Measurements from ENCODE around the gene TFIP11.

Gene TFIP11

DNA sequence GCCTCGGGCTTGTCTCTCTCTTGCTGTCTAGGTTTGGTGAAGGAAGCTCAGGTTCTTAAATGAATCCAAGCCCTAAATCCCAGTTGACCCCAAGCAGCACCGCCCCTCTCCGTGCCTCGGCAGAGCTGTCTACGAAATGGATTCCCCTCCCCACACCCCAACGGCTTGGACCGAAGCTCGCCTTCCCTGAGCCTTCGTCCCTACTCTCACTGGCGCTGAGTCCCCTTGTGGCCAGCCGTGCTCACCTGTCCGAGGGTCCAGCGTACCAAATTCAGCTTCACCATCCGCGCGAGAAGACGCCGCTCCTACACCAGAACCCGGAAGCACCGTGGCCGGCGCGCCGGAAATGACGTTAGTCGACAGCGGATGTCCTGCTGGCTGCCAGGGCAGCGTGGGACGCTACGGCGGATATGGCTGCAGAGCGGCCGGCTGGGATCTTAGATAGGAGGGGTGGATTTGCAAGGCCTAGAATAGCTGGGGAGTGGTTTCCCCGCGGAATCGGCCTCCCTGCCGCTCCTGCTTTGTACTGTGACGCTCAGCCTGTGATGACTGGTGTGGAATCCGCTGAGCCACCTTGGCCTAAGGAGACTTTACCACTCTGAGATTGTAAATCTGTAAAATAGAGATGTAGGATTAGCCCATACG, at the start of gene TFIP11:
TFIP11 (minus strand) TSS at position 325 of the 645 bp plus-strand sequence. CDS start 2,201 bp downstream, outside the sequence.
- peak; percentile 91 for DNase-seq
- in situ Hi-C loops (cut with HindIII; ENCODE audit: low pct_ligation_motif_present, low pct_unique_long_range_greater_than_20kb, low sequenced_read_pairs) = no loop called here

- no peak for DNase-seq
- in situ Hi-C loops (cut with HindIII; ENCODE audit: low pct_ligation_motif_present, low pct_unique_long_range_greater_than_20kb, low sequenced_read_pairs) = no loop called here
Observed at GRCh38 chr22:26561756-26562417, 49.6 kb upstream of the TFIP11 start.

GRCh38 chr22:26559961-26560575, 47.8 kb upstream of the TFIP11 start:
- no peak for DNase-seq
- in situ Hi-C loops (cut with HindIII; ENCODE audit: low pct_ligation_motif_present, low pct_unique_long_range_greater_than_20kb, low sequenced_read_pairs) = no loop called here

- in situ Hi-C loops (cut with HindIII; ENCODE audit: low pct_ligation_motif_present, low pct_unique_long_range_greater_than_20kb, low sequenced_read_pairs) = no loop called here
Observed at GRCh38 chr22:26558248-26558895, 46.1 kb upstream of the TFIP11 start.

GRCh38 chr22:26556904-26557303, 44.6 kb upstream of the TFIP11 start:
- DNase-seq = no peak
- in situ Hi-C loops (cut with HindIII; ENCODE audit: low pct_ligation_motif_present, low pct_unique_long_range_greater_than_20kb, low sequenced_read_pairs) = no loop called here

More at GRCh38 chr22:26558248-26558895, 46.1 kb upstream of the TFIP11 start:
- no peak for DNase-seq

DNA sequence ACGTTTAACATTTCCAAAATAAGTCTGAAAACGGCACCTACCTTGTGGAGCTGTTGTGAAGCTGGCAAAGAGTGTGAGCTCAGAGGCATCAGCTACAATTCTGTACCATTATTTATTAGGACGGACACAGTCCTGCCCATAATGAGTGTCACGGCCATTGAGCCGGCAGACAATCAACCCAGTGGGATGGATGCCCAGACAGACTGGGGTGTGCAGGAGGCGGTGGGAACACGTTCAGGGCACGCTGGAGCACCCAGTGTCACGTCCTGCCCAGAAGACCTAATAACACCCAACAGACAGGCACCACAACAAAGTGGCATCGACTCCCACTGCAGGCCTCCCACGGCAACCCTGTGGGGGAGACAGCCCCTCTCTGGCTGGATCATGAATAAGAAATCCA, 43.2 kb upstream of the TFIP11 start:
- in situ Hi-C loops (cut with HindIII; ENCODE audit: low pct_ligation_motif_present, low pct_unique_long_range_greater_than_20kb, low sequenced_read_pairs) = no loop called here
- DNase-seq = no peak

GRCh38 chr22:26554956-26555355, 42.7 kb upstream of the TFIP11 start:
- no peak for DNase-seq
- in situ Hi-C loops (cut with HindIII; ENCODE audit: low pct_ligation_motif_present, low pct_unique_long_range_greater_than_20kb, low sequenced_read_pairs) = no loop called here

DNA sequence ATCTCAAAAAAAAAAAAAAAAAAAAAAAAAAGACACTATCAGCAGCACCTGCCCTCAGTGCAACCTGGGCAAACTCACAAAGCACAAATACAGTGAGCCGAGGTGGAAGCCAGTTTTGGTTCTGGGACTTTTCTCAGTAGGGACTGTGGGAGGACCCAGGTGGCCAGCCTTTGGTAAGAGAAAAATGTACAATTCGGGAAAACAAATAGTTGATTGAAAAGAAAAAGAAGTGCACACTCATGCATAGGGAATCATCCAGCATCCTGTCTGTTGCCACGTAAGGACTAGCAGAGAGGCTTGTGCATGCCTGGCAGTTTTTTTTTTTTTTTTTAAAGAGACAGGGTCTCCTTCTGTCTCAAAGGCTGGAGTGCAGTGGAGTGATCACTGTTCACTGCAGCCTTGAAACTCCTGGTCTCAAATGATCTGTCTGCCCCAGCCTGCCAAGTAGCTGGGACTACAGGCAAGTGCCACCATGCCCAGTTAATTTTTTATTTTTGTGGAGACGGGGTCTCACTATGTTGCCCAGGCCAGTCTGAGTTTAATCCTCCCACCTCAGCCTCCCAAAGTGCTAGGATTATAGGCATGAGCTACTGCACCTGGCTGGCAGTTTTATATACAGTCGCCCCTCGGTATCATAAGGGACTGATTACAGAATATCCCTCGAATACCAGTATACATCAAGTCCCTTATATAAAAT, 40.9 kb upstream of the TFIP11 start:
- DNase-seq = peak; percentile 66
- in situ Hi-C loops (cut with HindIII; ENCODE audit: low pct_ligation_motif_present, low pct_unique_long_range_greater_than_20kb, low sequenced_read_pairs) = no loop called here

DNA sequence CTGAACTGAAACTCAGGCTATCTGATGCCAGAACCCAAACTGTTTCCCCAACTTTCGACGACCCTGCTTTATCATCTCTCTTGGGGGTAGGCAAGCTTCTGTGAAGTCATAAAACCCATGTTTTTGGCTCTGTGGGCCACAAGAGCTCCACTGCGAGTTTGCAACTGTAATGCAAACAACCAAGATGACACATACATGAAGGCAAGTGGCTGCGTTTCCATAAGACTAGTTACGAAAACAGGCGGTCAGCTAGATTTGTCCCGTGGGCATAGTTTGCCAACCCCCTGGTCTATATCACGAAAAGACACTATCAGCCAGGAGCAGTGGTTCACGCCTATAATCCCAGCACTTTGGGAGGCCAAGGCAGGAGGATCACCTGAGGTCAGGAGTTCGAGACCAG, 40.2 kb upstream of the TFIP11 start:
- in situ Hi-C loops (cut with HindIII; ENCODE audit: low pct_ligation_motif_present, low pct_unique_long_range_greater_than_20kb, low sequenced_read_pairs) = no loop called here
- DNase-seq = no peak

DNA sequence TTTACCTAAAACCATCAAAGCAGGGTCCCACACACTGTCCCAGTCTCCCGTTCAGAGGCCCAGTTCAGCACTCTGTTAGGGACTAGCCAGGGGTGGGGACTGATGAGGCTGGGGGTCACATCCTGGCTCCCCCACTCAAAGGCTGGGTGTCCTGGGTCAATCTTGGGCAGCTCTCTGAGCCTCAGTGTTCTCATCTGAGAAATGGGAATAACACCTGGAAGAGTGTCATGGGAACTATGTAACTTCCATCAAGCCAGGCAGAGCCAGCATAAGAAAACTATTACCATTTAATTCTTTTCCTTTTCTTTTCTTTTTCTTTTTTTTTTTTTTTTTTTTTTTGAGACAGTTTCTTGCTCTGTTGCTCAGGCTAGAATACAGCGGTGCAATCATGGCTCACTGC, 39.3 kb upstream of the TFIP11 start:
- in situ Hi-C loops (cut with HindIII; ENCODE audit: low pct_ligation_motif_present, low pct_unique_long_range_greater_than_20kb, low sequenced_read_pairs) = no loop called here
- no peak for DNase-seq

DNA sequence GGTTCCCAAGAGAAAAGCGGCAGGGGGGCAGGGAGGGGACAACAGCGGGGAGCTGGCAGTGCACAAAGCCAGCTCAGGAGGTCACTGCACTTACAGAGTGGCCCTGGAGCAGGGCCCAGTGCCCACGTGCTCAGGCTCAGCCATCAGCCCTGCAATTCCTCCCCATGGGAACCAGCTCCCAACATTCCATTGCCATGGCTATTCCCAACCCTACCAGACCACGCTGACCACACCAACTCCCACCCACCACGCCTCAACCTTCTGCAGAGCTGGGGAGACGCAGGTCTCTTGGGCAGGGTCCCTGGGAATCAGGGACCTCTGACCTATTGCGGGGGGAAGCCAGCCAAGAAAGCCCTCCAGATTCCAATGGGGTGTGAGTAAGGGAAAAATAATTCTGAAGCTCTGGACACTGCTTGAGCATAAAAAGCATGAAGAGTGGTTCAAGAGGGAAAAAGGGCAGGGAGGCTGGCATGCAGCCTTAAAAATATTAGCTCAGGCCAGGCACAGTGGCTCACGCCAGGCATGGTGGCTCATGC, 38.3 kb upstream of the TFIP11 start:
- in situ Hi-C loops (cut with HindIII; ENCODE audit: low pct_ligation_motif_present, low pct_unique_long_range_greater_than_20kb, low sequenced_read_pairs) = no loop called here
- DNase-seq = peak; percentile 97

GRCh38 chr22:26549902-26550497, 37.7 kb upstream of the TFIP11 start:
- in situ Hi-C loops (cut with HindIII; ENCODE audit: low pct_ligation_motif_present, low pct_unique_long_range_greater_than_20kb, low sequenced_read_pairs) = no loop called here
- no peak for DNase-seq

- no peak for DNase-seq
- in situ Hi-C loops (cut with HindIII; ENCODE audit: low pct_ligation_motif_present, low pct_unique_long_range_greater_than_20kb, low sequenced_read_pairs) = no loop called here
Observed at GRCh38 chr22:26548984-26549383, 36.7 kb upstream of the TFIP11 start.

GRCh38 chr22:26548303-26548702, 36.0 kb upstream of the TFIP11 start:
- in situ Hi-C loops (cut with HindIII; ENCODE audit: low pct_ligation_motif_present, low pct_unique_long_range_greater_than_20kb, low sequenced_read_pairs) = no loop called here
- no peak for DNase-seq

DNA sequence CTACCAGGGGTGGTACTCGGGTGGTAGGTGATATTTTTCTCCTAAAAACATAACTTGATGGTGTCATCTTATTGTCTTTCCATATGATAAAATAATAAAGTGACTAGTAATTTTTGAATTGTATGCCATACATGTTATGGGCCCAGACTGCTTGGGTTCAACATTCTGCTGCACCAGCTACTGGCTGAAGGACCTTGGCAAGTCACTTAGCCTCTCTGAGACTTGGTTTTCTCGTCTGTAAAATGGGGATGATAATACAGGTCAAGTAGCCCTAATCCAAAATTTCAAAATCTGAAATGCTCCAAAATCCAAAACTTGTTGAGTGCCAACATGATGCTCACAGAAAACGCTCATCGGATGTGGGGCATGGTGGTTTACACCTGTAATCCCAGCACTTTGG, 35.6 kb upstream of the TFIP11 start:
- DNase-seq = no peak
- in situ Hi-C loops (cut with HindIII; ENCODE audit: low pct_ligation_motif_present, low pct_unique_long_range_greater_than_20kb, low sequenced_read_pairs) = no loop called here

- no peak for DNase-seq
- in situ Hi-C loops (cut with HindIII; ENCODE audit: low pct_ligation_motif_present, low pct_unique_long_range_greater_than_20kb, low sequenced_read_pairs) = no loop called here
Observed at GRCh38 chr22:26547426-26547825, 35.2 kb upstream of the TFIP11 start.

DNA sequence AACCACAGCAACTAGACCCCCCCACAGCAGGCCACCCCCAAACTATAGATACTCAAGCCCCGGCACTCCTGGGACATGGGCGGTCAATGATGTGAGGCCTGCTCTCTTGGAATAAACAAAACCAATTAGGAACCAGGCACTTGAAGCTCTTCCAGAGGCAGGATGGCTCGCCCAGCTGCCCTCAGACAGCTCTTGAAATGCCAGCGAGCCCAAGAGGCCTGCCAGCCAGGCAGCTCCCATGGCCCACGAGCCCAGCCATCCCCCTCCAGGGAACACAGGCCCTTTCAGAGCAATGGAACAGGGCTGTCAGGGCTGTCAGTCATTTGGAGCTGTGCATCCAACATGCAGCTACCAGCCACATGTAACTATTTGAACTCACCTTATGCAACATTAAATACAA, 34.0 kb upstream of the TFIP11 start:
- in situ Hi-C loops (cut with HindIII; ENCODE audit: low pct_ligation_motif_present, low pct_unique_long_range_greater_than_20kb, low sequenced_read_pairs) = no loop called here
- DNase-seq = no peak

DNA sequence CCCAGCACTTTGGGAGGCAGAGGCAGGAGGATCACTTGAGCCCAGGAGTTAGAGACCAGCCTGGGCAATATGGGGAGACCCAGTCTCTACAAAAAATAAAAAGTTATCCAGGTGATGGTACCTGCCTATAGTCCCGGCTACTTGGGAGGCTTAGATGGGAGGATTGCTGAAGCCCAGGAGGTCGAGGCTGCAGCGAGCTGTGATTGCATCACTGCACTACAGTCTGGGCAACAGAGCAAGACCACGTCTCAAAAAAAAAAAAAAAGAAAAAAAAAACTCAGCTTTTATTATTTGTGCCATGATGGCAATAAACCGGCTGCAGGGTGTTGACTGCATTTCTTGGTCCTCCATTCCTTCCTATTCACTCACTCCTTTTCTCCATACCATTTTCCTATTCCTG, 33.6 kb upstream of the TFIP11 start:
- in situ Hi-C loops (cut with HindIII; ENCODE audit: low pct_ligation_motif_present, low pct_unique_long_range_greater_than_20kb, low sequenced_read_pairs) = no loop called here

More for the DNA sequence above, 33.6 kb upstream of the TFIP11 start:
- no peak for DNase-seq

All from ACHN (cell line).